HCT116 (cell line): ENCODE data around the gene ZNRF3.

Source experiments
- CBX3 ChIP-seq: IDR thresholded peaks from 2 replicates; pipeline ENCODE4 v1.6.1; 2012; ENCODE audit warnings: low read depth
- CTCF ChIP-seq, 3 experiments: fragments of 200-600 bp in 1 of 3; sonication (generic) in 1 of 3; IDR thresholded peaks in 2 of 3; conservative IDR thresholded peaks in 1 of 3; 2 replicates each; pipeline ENCODE4 v1.5.1; 2012 to 2017; ENCODE audit warnings: low read depth in 2 of 3, low read length in 2 of 3, antibody characterized with exemption in 1 of 3, borderline replicate concordance in 1 of 3, control low read depth in 1 of 3, mild to moderate bottlenecking in 1 of 3, mixed read lengths in 1 of 3, mixed run types in 1 of 3, moderate library complexity in 1 of 3; ENCODE audit not compliant: insufficient read depth in 1 of 3
- POLR2A ChIP-seq: IDR thresholded peaks from 2 replicates; pipeline ENCODE4 v1.7.0; 2011; ENCODE audit warnings: borderline replicate concordance; ENCODE audit not compliant: insufficient read depth, insufficient read length; ENCODE audit errors: extremely low read depth

GRCh38 chr22:28846994-28847393 is 36.4 kb upstream of the ZNRF3 start:
- TF ChIP-seq CTCF (IDR thresholded peaks at IDR 0.05 in 2 of 3, conservative IDR thresholded peaks at IDR 0.05 in 1 of 3; ENCODE audit: borderline replicate concordance in 1 of 3, insufficient read depth in 1 of 3, low read depth in 2 of 3, low read length in 2 of 3) (no peak), CBX3 (peak; percentile 54; the same call in 1 of the 2 replicates), POLR2A (no peak)
